OCI-LY1 (cell line): ENCODE data around the gene GTF2A2.

Source experiments
- CTCF ChIP-seq: fragments of 200-600 bp; sonication (generic), shearing (Covaris generic); IDR thresholded peaks from 2 replicates; pipeline ENCODE4 v1.5.1; 2017; ENCODE audit warnings: mild to moderate bottlenecking, antibody characterized with exemption, low read length, moderate library complexity, mixed read lengths
- EZH2 ChIP-seq: fragments of 200-600 bp; sonication (generic), shearing (Covaris generic); IDR thresholded peaks from 2 replicates; pipeline ENCODE4 v1.8.0; 2017; ENCODE audit warnings: borderline replicate concordance, mixed run types, mild to moderate bottlenecking, antibody characterized with exemption, low read length, moderate library complexity, mixed read lengths

GRCh38 chr15:59649603-59650002 lies 7.7 kb downstream of the GTF2A2 start:
- TF ChIP-seq CTCF: no peak
- no peak for TF ChIP-seq EZH2
